Hepatocyte (in vitro differentiated cells): Measurements from ENCODE around the gene RNF115. TPM values are rescaled to one million over a fixed set of nuclear protein-coding genes. Genes with fewer than 3 reads are reported as not detected.

Experiments
- DNase-seq: peaks from one replicate; pipeline ENCODE4 v3.0.0-alpha.2; 2016; ENCODE audit warnings: low spot score
- H2AFZ ChIP-seq: fragments of 200-600 bp; sonication (generic); 2 replicates; pipeline ENCODE4 v1.6.0; 2016; ENCODE audit warnings: antibody characterized with exemption, mild to moderate bottlenecking
- H3K27ac ChIP-seq: fragments of 200-600 bp; sonication (generic); 2 replicates; pipeline ENCODE4 v1.5.1; 2016; ENCODE audit warnings: mild to moderate bottlenecking
- H3K27me3 ChIP-seq: fragments of 200-600 bp; sonication (generic); 2 replicates; pipeline ENCODE4 v1.6.1; 2016
- H3K36me3 ChIP-seq: fragments of 200-600 bp; sonication (generic); replicated peaks from 2 replicates; pipeline ENCODE4 v1.5.1; 2016; ENCODE audit warnings: low read depth; ENCODE audit not compliant: insufficient read depth
- H3K4me1 ChIP-seq: fragments of 200-600 bp; sonication (generic); 2 replicates; pipeline ENCODE4 v1.5.1; 2016; ENCODE audit warnings: mild to moderate bottlenecking, moderate library complexity; ENCODE audit not compliant: insufficient read depth
- H3K4me2 ChIP-seq: fragments of 200-600 bp; sonication (generic); 2 replicates; pipeline ENCODE4 v1.6.0; 2016
- H3K4me3 ChIP-seq: fragments of 200-600 bp; sonication (generic); 2 replicates; pipeline ENCODE4 v1.5.1; 2016; ENCODE audit warnings: mild to moderate bottlenecking
- H3K79me2 ChIP-seq: fragments of 200-600 bp; sonication (generic); 2 replicates; pipeline ENCODE4 v1.6.0; 2017; ENCODE audit warnings: mild to moderate bottlenecking
- H3K9me2 ChIP-seq: fragments of 200-600 bp; sonication (generic); replicated peaks from 2 replicates; pipeline ENCODE4 v1.6.0; 2017; ENCODE audit warnings: mild to moderate bottlenecking; ENCODE audit not compliant: insufficient read depth
- H3K9me3 ChIP-seq: fragments of 200-600 bp; sonication (generic); 2 replicates; pipeline ENCODE4 v1.5.1; 2016; ENCODE audit warnings: low read depth, mild to moderate bottlenecking
- H4K20me1 ChIP-seq: fragments of 200-600 bp; sonication (generic); 2 replicates; pipeline ENCODE4 v1.6.0; 2016; ENCODE audit warnings: mild to moderate bottlenecking; ENCODE audit not compliant: insufficient read depth, poor library complexity, severe bottlenecking
- EZH2 ChIP-seq: fragments of 200-600 bp; sonication (generic); IDR thresholded peaks from 2 replicates; pipeline ENCODE4 v1.6.1; 2016; ENCODE audit warnings: antibody characterized with exemption, mild to moderate bottlenecking, borderline replicate concordance
- EZH2phosphoT487 ChIP-seq: fragments of 200-600 bp; sonication (generic); IDR thresholded peaks from one replicate; pipeline ENCODE4 v1.6.1; 2018; ENCODE audit warnings: antibody characterized with exemption, mild to moderate bottlenecking, low read depth, moderate library complexity; ENCODE audit not compliant: unreplicated experiment, severe bottlenecking
- WGBS: methylation state at CpG from one replicate; pipeline ENCODE4 v1.1.6; 2016; ENCODE audit warnings: low lambda C conversion rate; ENCODE audit errors: missing lambda C conversion rate; 5-methylcytosine and 5-hydroxymethylcytosine counted together
- polyA plus RNA-seq: library from polyadenylated mRNA; unstranded; fragments of >200 nt; fragmentation: Nextera tagmentation; extraction: Ambion mirVana; gene quantifications from 2 replicates; pipeline ENCODE4 v1.2.1, GENCODE V29; 2016
- total RNA-seq: library from RNA; depleted of rRNA; stranded (reverse); fragments of >200 nt; gene quantifications from 2 replicates; pipeline ENCODE4 v1.2.3, GENCODE V29; 2014
- TF ChIP-seq, protein P1 (sequence below): fragments of 200-600 bp; sonication (generic); IDR thresholded peaks from 2 replicates; pipeline ENCODE4 v1.5.1; 2016; ENCODE audit warnings: antibody characterized with exemption, mild to moderate bottlenecking; ENCODE audit not compliant: poor library complexity

RNF115 gene
- total and polyA plus RNA-seq, 2 experiments from 2014 or later: 8.6 to 13.7 TPM

DNA sequence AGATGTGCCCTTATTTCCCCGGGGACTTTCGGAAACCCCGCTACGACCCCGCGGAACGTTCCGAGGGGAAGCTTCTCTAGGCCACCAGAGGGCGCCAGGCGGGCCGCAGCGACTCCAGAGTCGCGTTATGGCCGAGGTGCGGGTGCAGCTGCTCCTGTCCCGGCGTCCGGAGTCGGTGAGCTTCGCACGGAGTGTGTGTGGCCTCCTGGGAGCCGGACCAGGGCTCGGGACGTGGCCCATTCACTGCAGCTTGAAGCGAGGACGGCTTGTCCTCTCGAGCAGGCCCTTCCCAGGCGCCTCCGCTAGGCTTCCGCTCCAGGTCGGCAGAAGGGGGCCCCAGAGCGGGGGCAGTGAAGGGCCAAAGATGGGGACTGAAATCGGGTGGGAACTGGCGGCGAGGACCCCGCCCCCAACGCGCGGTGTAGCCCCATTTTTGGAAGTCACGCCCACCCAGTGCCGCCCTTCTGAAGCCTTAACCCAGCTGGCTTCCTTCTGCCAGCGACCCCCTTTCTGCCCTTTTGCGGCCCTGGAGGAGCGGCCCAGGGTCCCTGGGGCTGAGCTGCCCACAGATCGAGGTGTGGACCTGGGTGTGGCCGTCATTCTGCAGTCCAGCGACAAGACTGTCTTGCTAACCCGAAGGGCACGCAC lies 21.7 kb upstream of the RNF115 start, which contains the start of gene NUDT17:
Gene NUDT17 (plus strand): TSS at position 117 of the 648 bp plus-strand sequence. CDS start 11 bp downstream, at position 128.
- Histone ChIP-seq H2AFZ (peak within 1 kb of the TSS; percentile 90), H3K27me3 (no peaks in the 10 kb centered on the region), H3K79me2 (no peaks in the 10 kb centered on the region), H3K36me3 (no peaks in the 10 kb centered on the region), H3K9me2 (no peaks in the 10 kb centered on the region), H3K4me1 (peaks cover 5% of the 10 kb centered on the region), H3K9me3 (no peaks in the 10 kb centered on the region), H3K4me2 (peak within 1 kb of the TSS; percentile 95), H3K4me3 (peak within 1 kb of the TSS; percentile 65), H4K20me1 (no peaks in the 10 kb centered on the region), H3K27ac (peak within 1 kb of the TSS; percentile 60)
- 3% methylated on average over 50 of the region's 50 CpGs for WGBS
- DNase-seq: peak; percentile 90
- TF ChIP-seq EZH2 (no peak), EZH2phosphoT487 (no peak)
- TF ChIP-seq, protein P1, sequence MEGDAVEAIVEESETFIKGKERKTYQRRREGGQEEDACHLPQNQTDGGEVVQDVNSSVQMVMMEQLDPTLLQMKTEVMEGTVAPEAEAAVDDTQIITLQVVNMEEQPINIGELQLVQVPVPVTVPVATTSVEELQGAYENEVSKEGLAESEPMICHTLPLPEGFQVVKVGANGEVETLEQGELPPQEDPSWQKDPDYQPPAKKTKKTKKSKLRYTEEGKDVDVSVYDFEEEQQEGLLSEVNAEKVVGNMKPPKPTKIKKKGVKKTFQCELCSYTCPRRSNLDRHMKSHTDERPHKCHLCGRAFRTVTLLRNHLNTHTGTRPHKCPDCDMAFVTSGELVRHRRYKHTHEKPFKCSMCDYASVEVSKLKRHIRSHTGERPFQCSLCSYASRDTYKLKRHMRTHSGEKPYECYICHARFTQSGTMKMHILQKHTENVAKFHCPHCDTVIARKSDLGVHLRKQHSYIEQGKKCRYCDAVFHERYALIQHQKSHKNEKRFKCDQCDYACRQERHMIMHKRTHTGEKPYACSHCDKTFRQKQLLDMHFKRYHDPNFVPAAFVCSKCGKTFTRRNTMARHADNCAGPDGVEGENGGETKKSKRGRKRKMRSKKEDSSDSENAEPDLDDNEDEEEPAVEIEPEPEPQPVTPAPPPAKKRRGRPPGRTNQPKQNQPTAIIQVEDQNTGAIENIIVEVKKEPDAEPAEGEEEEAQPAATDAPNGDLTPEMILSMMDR: peak; percentile 96

DNA sequence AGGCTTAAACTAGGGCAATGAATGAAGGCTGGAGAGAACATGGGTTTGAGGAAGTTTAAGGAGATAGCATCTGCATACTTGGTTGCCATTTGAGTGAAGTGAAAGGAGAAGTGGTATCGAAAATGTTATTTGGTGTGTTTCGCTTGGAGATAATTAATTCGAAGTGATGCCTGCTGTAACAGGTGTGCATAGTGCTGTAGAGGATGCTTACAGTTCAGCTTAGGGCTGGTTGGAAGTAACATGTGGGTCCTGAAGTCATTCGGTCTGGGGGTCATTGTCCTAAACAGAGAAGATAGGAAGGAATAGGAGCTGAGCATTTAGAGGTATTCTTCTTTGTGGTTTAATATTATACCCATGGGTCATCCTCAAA lies 21.2 kb upstream of the RNF115 start:
- H3K9me2 ChIP-seq: no peaks in the 10 kb centered on the region
- H3K36me3 ChIP-seq: no peaks in the 10 kb centered on the region
- 32% methylated on average over 4 of the region's 4 CpGs for WGBS
- DNase-seq: no peak
- H3K27me3 ChIP-seq: no peaks in the 10 kb centered on the region
- no peaks in the 10 kb centered on the region for H4K20me1 ChIP-seq
- peak overlapping the region; percentile 95 for H3K4me2 ChIP-seq
- H3K79me2 ChIP-seq: no peaks in the 10 kb centered on the region
- H3K9me3 ChIP-seq: no peaks in the 10 kb centered on the region
- H3K4me1 ChIP-seq: peaks cover 5% of the 10 kb centered on the region
- H2AFZ ChIP-seq: peak overlapping the region; percentile 90
- no peak overlapping the region for H3K27ac ChIP-seq
- peak overlapping the region; percentile 65 for H3K4me3 ChIP-seq
- TF ChIP-seq, protein P1: no peak
- TF ChIP-seq EZH2phosphoT487: no peak
- no peak for TF ChIP-seq EZH2

DNA sequence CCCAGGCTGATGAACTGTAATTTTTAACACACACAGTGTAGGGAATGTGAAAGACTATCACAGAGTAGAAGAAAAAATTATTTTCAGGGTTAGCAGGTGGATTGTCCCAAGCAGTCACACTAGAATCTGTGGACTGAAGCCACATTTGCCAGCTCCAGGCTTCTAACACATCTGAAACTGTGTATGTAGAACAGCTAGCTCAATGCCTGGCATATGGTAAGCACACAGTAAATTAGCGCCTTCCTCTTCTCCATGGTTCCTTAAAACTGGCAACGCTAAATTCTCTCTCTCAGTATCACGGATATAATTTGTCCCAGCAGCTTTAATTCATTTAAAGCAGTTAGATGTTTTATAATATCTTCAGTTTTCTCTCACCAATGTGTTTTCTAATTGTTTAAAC lies 19.1 kb upstream of the RNF115 start:
- H3K4me1 ChIP-seq: peaks cover 5% of the 10 kb centered on the region
- no peaks in the 10 kb centered on the region for H3K36me3 ChIP-seq
- 96% methylated on average over 3 of the region's 3 CpGs for WGBS
- H3K27me3 ChIP-seq: no peaks in the 10 kb centered on the region
- no peak overlapping the region for H3K27ac ChIP-seq
- no peaks in the 10 kb centered on the region for H3K79me2 ChIP-seq
- no peak overlapping the region for H2AFZ ChIP-seq
- H3K4me3 ChIP-seq: no peak overlapping the region
- TF ChIP-seq EZH2phosphoT487 (no peak), EZH2 (no peak)
- TF ChIP-seq, protein P1: no peak
- no peaks in the 10 kb centered on the region for H3K9me3 ChIP-seq
- no peak overlapping the region for H3K4me2 ChIP-seq
- no peaks in the 10 kb centered on the region for H3K9me2 ChIP-seq
- DNase-seq: no peak
- no peaks in the 10 kb centered on the region for H4K20me1 ChIP-seq
